ENCODE results near the gene INPP1. TPM values are rescaled to one million over a fixed set of nuclear protein-coding genes. Genes with fewer than 3 reads are reported as not detected.

The INPP1 gene
- total RNA-seq, 1 experiment from 2014 or later: 4.0 TPM

GRCh38 chr2:190360561-190360960, 17.2 kb downstream of the INPP1 start:
- POLR2A ChIA-PET (ENCODE audit: unreplicated experiment): no interaction called here
- ATAC-seq (no peak), DNase-seq (no peak)
- no TSS peak for BruUV-seq (replicated peaks)
- H3K4me1 ChIP-seq (ENCODE audit: insufficient read depth, low read length): no peaks in the 10 kb centered on the region
- H3K79me2 ChIP-seq (ENCODE audit: low read length): no peaks in the 10 kb centered on the region
- H3K9ac ChIP-seq (ENCODE audit: low read length): no peak overlapping the region
- no peaks in the 10 kb centered on the region for H3K27me3 ChIP-seq (ENCODE audit: low read length)
- TF ChIP-seq EZH2 (IDR thresholded peaks at IDR 0.05; ENCODE audit: low read length, unreplicated experiment): no peak
- no peak for TF ChIP-seq EZH2phosphoT487 (IDR thresholded peaks at IDR 0.05; ENCODE audit: borderline replicate concordance, low read length)
- no peak for TF ChIP-seq CTCF (conservative IDR thresholded peaks at IDR 0.05; ENCODE audit: low read depth, low read length)
- H2AFZ ChIP-seq (ENCODE audit: low read length): no peak overlapping the region
- H3K4me3 ChIP-seq (ENCODE audit: low read length): no peak overlapping the region
- no peaks in the 10 kb centered on the region for H3K9me2 ChIP-seq (replicated peaks; ENCODE audit: low read length)
- CTCF ChIA-PET: no interaction called here
- H3F3A ChIP-seq (ENCODE audit: low read length, unreplicated experiment): no peaks in the 10 kb centered on the region
- no peaks in the 10 kb centered on the region for H4K20me1 ChIP-seq (ENCODE audit: low read length)
- H3K9me3 ChIP-seq (ENCODE audit: low read length): no peaks in the 10 kb centered on the region
- intact Hi-C loops (cut with micrococcal nuclease): no loop called here
- no peak overlapping the region for H3K27ac ChIP-seq (ENCODE audit: low read length)
- H3K4me2 ChIP-seq (ENCODE audit: low read length): no peak overlapping the region
- H3K36me3 ChIP-seq (ENCODE audit: low read depth, low read length): no peaks in the 10 kb centered on the region

- Histone ChIP-seq H3K27ac (ENCODE audit: low read length) (no peak overlapping the region), H3K4me1 (ENCODE audit: insufficient read depth, low read length) (no peaks in the 10 kb centered on the region), H3K9me2 (replicated peaks; ENCODE audit: low read length) (no peaks in the 10 kb centered on the region), H3K27me3 (ENCODE audit: low read length) (no peaks in the 10 kb centered on the region), H3K4me2 (ENCODE audit: low read length) (no peak overlapping the region), H3K36me3 (ENCODE audit: low read depth, low read length) (no peaks in the 10 kb centered on the region), H2AFZ (ENCODE audit: low read length) (no peak overlapping the region), H3K79me2 (ENCODE audit: low read length) (no peaks in the 10 kb centered on the region), H3K4me3 (ENCODE audit: low read length) (no peak overlapping the region), H3F3A (ENCODE audit: low read length, unreplicated experiment) (no peaks in the 10 kb centered on the region), H4K20me1 (ENCODE audit: low read length) (no peaks in the 10 kb centered on the region), H3K9ac (ENCODE audit: low read length) (no peak overlapping the region), H3K9me3 (ENCODE audit: low read length) (no peaks in the 10 kb centered on the region)
- POLR2A ChIA-PET (ENCODE audit: unreplicated experiment): no interaction called here
- DNase-seq (no peak), ATAC-seq (no peak)
- TF ChIP-seq EZH2phosphoT487 (IDR thresholded peaks at IDR 0.05; ENCODE audit: borderline replicate concordance, low read length) (no peak), CTCF (conservative IDR thresholded peaks at IDR 0.05; ENCODE audit: low read depth, low read length) (no peak), EZH2 (IDR thresholded peaks at IDR 0.05; ENCODE audit: low read length, unreplicated experiment) (no peak)
- CTCF ChIA-PET: no interaction called here
- no TSS peak for BruUV-seq (replicated peaks)
- intact Hi-C loops (cut with micrococcal nuclease): no loop called here
These were observed 17.6 kb downstream of the INPP1 start for GRCh38 chr2:190360965-190361364.

- no peaks in the 10 kb centered on the region for H3K27me3 ChIP-seq (ENCODE audit: low read length)
- H3K9ac ChIP-seq (ENCODE audit: low read length): no peak overlapping the region
- H2AFZ ChIP-seq (ENCODE audit: low read length): no peak overlapping the region
- ATAC-seq: no peak
- H3F3A ChIP-seq (ENCODE audit: low read length, unreplicated experiment): no peaks in the 10 kb centered on the region
- CTCF ChIA-PET: no interaction called here
- TF ChIP-seq EZH2phosphoT487 (IDR thresholded peaks at IDR 0.05; ENCODE audit: borderline replicate concordance, low read length) (no peak), EZH2 (IDR thresholded peaks at IDR 0.05; ENCODE audit: low read length, unreplicated experiment) (no peak), CTCF (conservative IDR thresholded peaks at IDR 0.05; ENCODE audit: low read depth, low read length) (no peak)
- POLR2A ChIA-PET (ENCODE audit: unreplicated experiment): no interaction called here
- no peaks in the 10 kb centered on the region for H3K79me2 ChIP-seq (ENCODE audit: low read length)
- H3K36me3 ChIP-seq (ENCODE audit: low read depth, low read length): no peaks in the 10 kb centered on the region
- no peak overlapping the region for H3K4me3 ChIP-seq (ENCODE audit: low read length)
- DNase-seq: no peak
- no peaks in the 10 kb centered on the region for H3K4me1 ChIP-seq (ENCODE audit: insufficient read depth, low read length)
- no peak overlapping the region for H3K27ac ChIP-seq (ENCODE audit: low read length)
- H3K9me2 ChIP-seq (replicated peaks; ENCODE audit: low read length): no peaks in the 10 kb centered on the region
- no TSS peak for BruUV-seq (replicated peaks)
- H3K4me2 ChIP-seq (ENCODE audit: low read length): no peak overlapping the region
- no peaks in the 10 kb centered on the region for H4K20me1 ChIP-seq (ENCODE audit: low read length)
- intact Hi-C loops (cut with micrococcal nuclease): no loop called here
- H3K9me3 ChIP-seq (ENCODE audit: low read length): no peaks in the 10 kb centered on the region
These were observed 18.2 kb downstream of the INPP1 start for GRCh38 chr2:190361572-190361971.

All from PC-3 (cell line).